ENCODE data around the gene SAXO2.
"Not testable (repeated sequence)": the region's sequence is repeated elsewhere in the genome, so short reads cannot be mapped to it uniquely, and the experiment has no call there.

SAXO2 gene, protein sequence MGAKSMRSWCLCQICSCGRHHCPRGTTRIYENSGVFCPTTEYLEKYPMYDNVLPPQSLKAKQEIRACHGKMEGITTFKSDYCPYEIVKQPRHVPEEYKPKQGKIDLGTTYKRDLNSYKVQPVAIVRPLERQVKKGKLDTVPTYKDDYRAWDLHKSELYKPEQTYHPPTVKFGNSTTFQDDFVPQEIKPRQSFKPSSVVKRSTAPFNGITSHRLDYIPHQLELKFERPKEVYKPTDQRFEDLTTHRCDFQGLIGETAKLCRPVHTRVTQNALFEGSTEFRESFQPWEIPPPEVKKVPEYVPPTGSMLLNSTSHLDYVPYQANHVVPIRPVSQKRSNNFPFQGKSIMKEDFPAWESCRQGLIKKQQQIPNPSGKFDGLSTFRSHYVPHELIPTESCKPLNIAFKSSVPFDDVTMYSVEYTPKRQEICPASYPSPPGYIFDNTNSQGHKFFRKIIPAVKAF

GRCh38 chr15:82262422-82263026 lies at the start of gene SAXO2, which contains the start of gene EFL1:
Gene SAXO2, plus strand, starts transcription at chr15:82262818. Its CDS starts 62 bp downstream, at chr15:82262880.
Gene EFL1, minus strand, starts transcription at chr15:82262734. Its CDS starts 956 bp downstream, at chr15:82261778.
- DNase-seq: peak; percentile 99
- in situ Hi-C loops (cut with MboI; ENCODE audit: low pct_unique_long_range_greater_than_20kb, low sequenced_read_pairs): no loop called here

GRCh38 chr15:82216092-82216491 lies 46.5 kb upstream of the SAXO2 start:
- DNase-seq: not testable (repeated sequence)
- in situ Hi-C loops (cut with MboI; ENCODE audit: low pct_unique_long_range_greater_than_20kb, low sequenced_read_pairs): loop anchor here (25.0 kb wide), 1 partner anchor 754 kb away; no protein-coding TSS in a partner anchor

GRCh38 chr15:82221535-82221934 lies 41.1 kb upstream of the SAXO2 start:
- in situ Hi-C loops (cut with MboI; ENCODE audit: low pct_unique_long_range_greater_than_20kb, low sequenced_read_pairs): loop anchor here (25.0 kb wide), 1 partner anchor 759 kb away; no protein-coding TSS in a partner anchor
- peak; percentile 43 for DNase-seq

- in situ Hi-C loops (cut with MboI; ENCODE audit: low pct_unique_long_range_greater_than_20kb, low sequenced_read_pairs): no loop called here
- no peak for DNase-seq
Observed at GRCh38 chr15:82228750-82229149, 33.9 kb upstream of the SAXO2 start.

DNA sequence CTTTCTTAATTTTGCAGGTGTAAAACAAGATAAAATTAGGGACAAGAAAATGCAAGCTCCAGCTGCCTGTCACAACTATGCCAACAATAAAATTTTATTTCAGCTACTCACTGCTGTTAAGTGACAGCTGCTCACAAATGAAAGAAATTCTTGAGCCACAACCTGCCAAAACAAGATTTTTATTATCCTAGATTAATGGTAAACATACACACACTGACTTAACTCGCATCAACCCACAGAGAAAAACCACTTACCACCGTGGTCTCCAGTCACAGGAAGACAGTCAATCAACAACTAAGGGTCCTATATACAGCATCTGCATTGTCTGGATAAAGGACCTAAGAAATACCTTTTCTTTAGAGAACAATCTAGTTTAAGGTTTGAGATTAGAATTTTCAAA lies 31.4 kb upstream of the SAXO2 start:
- in situ Hi-C loops (cut with MboI; ENCODE audit: low pct_unique_long_range_greater_than_20kb, low sequenced_read_pairs): no loop called here
- no peak for DNase-seq

- DNase-seq: no peak
- in situ Hi-C loops (cut with MboI; ENCODE audit: low pct_unique_long_range_greater_than_20kb, low sequenced_read_pairs): no loop called here
Observed at GRCh38 chr15:82231842-82232241, 30.8 kb upstream of the SAXO2 start.

- DNase-seq; in situ Hi-C loops (cut with MboI; ENCODE audit: low pct_unique_long_range_greater_than_20kb, low sequenced_read_pairs): not testable (repeated sequence)
Observed at GRCh38 chr15:82237944-82238534, 24.6 kb upstream of the SAXO2 start.

- no peak for DNase-seq
- in situ Hi-C loops (cut with MboI; ENCODE audit: low pct_unique_long_range_greater_than_20kb, low sequenced_read_pairs): no loop called here
Observed at GRCh38 chr15:82239685-82240391, 22.8 kb upstream of the SAXO2 start.

GRCh38 chr15:82241836-82242499 lies 20.6 kb upstream of the SAXO2 start:
- in situ Hi-C loops (cut with MboI; ENCODE audit: low pct_unique_long_range_greater_than_20kb, low sequenced_read_pairs); DNase-seq: not testable (repeated sequence)

- DNase-seq; in situ Hi-C loops (cut with MboI; ENCODE audit: low pct_unique_long_range_greater_than_20kb, low sequenced_read_pairs): not testable (repeated sequence)
Observed at GRCh38 chr15:82243644-82244043, 19.0 kb upstream of the SAXO2 start.

DNA sequence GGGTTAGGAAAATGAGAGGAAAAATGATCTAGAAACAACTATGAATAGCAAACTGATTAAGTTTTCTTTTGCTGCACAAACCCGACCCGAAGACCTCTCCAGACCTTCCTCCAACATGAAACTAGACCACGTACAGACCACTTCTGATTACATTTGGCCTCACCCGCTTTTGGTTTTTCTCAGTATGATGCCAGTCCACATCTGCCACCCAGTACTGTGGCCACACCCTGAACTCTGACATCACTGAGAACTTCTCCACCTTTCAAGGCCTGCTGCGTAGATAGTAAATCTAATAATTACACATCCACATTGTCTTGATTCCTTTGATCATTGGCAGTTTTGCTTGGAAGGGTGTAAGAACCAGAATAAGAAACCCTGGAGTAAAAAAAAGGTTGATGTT lies 16.7 kb upstream of the SAXO2 start:
- in situ Hi-C loops (cut with MboI; ENCODE audit: low pct_unique_long_range_greater_than_20kb, low sequenced_read_pairs); DNase-seq: not testable (repeated sequence)

DNA sequence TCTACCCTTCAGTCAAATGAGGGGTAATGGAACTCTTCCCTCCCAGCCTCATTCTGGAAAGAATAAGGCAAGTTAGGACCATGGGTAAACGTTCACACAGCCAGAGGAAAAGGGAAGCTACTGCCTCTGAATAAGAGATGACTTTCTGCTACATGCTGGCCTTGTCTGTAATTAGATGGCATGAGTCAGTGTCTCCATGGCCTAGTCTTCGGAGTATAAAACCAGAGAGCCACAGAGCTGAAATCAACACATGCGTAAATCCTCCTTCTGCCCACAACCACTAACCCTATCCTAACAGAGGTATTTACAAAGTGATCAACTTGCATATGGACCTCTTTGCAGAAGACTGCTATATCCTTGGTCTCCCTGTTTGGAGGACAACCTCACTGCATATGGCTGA lies 14.4 kb upstream of the SAXO2 start:
- peak; percentile 16 for DNase-seq
- in situ Hi-C loops (cut with MboI; ENCODE audit: low pct_unique_long_range_greater_than_20kb, low sequenced_read_pairs): not testable (repeated sequence)

GRCh38 chr15:82261566-82262421 lies 824 bp upstream of the SAXO2 start:
- in situ Hi-C loops (cut with MboI; ENCODE audit: low pct_unique_long_range_greater_than_20kb, low sequenced_read_pairs): not testable (repeated sequence)
- DNase-seq: peak; percentile 64

DNA sequence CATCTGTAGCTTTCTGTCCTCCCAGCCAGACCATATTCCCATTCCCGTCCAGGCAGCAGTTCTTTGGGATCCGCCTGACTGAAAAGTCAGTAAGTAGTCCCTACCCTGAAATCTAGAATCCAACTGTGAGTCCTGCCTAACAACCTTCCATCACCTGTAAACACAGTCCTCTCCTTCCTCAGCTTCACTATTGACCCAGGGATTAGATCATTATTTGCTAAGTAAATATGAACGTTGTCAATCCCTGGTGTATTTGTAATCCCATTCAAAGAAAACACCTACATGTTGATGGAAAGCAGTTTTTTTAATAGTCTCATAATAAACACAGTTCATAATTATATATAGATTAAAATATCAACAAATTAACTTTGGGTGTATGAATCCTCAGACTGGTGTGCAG lies 732 bp downstream of the SAXO2 start:
- in situ Hi-C loops (cut with MboI; ENCODE audit: low pct_unique_long_range_greater_than_20kb, low sequenced_read_pairs): no loop called here
- peak; percentile 12 for DNase-seq

GRCh38 chr15:82267137-82267536 lies 4.5 kb downstream of the SAXO2 start:
- in situ Hi-C loops (cut with MboI; ENCODE audit: low pct_unique_long_range_greater_than_20kb, low sequenced_read_pairs); DNase-seq: not testable (repeated sequence)

DNA sequence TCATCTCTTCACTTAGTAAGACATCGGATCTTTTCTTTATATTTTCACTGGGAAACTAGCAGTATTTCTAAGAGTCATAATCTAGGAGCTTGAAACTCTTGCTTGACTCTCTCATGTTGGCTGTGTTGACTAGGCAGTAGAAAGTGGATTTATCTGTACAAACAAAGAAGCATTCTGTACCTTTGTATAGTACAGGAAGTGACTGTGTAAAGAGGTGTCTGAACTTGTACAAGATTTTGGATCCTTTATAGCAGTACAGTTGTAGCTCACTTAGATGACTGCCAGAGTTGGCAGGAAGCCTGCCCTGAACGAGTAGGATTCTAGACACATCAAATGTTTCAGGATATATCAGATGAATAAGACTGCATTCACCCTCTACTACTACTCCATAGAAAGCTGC lies 5.8 kb downstream of the SAXO2 start:
- DNase-seq; in situ Hi-C loops (cut with MboI; ENCODE audit: low pct_unique_long_range_greater_than_20kb, low sequenced_read_pairs): not testable (repeated sequence)

GRCh38 chr15:82272154-82272553 lies 9.5 kb downstream of the SAXO2 start:
- in situ Hi-C loops (cut with MboI; ENCODE audit: low pct_unique_long_range_greater_than_20kb, low sequenced_read_pairs): no loop called here
- DNase-seq: no peak

GRCh38 chr15:82275410-82275809 lies 12.8 kb downstream of the SAXO2 start:
- in situ Hi-C loops (cut with MboI; ENCODE audit: low pct_unique_long_range_greater_than_20kb, low sequenced_read_pairs): no loop called here
- DNase-seq: no peak
